NCI-H526 (cell line): ENCODE results near the gene NUP210L.

Experiments
- DNase-seq, 2 experiments: peaks; one replicate each; lab custom pipeline; 2025; lab: John Stamatoyannopoulos, UW

The NUP210L gene

GRCh38 chr1:153963850-153964331 lies 191.0 kb downstream of the NUP210L start:
- peak; percentile 85 to 93 for DNase-seq

DNA sequence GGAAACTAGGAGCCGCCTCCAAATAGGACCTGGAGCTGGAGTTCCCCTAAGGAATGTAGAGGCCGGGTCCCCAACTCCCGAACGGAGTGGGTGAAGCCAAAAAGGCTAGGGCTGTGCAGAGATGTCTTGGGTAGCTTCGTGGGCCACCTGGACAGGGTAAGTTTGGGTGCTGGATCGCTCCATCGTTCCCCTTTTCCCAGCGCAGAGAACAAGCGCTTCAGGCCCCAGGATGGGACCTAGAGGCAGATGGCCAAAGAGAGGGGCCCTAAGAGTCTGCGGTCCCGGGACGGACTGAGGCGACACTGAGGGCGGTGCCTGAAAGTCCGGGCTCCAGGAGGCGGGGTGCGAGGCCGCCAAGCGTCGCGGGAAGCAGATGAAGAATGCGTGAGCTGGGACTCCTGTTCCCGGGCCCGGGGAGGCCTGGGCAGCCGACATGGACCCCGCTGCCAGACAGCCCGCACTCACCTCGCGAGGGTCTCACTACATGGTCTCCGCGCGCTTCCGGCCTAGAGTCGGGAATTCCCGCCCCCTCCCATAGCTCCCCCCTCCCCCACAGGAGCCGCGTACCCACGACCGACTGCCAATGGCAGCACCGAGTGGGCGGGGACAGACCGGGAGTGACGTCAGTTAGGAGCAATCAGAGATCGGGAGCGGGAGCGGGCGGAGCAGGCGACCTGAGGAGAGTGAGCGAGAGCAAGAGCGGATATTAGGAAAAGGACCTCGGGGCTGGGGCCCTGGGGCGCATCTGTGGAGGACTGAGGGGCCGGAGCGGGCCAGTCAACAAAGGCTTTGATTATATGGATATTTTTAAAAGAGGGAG lies 191.6 kb downstream of the NUP210L start, which contains the start of gene SLC39A1:
Gene SLC39A1 (minus strand): TSS at position 508 of the 820 bp plus-strand sequence. CDS start 822 bp downstream, outside the sequence.
- DNase-seq = peak; percentile 99 to 100

- DNase-seq = peak; percentile 22 to 70
These were observed 192.5 kb downstream of the NUP210L start for GRCh38 chr1:153962088-153963029.

DNA sequence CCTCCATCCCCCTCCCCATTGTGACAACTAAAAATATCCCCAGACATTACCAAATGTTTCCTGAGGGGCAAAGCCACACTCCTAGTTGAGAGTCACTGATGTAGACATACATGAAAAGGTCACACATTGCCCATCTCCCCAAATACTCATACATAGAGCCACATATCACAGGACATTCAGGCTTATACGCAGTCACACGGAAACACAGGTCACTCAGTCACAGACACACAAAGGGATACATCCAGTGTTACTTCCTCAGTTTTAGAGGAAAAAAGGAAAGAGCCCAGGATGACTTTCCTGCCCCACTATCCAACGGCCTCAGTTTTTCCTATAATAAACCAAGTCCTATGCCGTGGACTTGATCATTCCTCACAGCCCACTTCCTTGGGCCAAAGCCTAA lies 193.5 kb downstream of the NUP210L start:
- DNase-seq = no peak

DNA sequence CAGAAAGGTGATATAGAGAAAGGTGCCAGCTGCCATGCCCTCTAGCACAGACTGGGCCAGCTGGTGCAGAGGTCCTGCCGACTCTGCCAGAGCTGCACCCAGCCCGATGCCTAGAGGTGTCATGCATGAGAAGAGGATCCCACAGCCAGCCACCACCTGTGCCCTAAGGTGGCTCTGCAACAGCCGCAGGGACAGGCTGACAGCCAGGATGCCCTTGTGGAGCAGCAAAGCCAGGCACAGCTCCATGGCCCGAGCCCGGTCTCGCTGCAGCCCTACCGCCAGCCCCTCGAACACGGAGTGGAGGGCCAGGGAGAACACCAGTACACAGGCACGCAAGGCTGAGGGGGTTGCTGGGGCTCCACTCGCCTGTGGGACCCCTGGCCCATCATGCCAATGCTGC lies 194.7 kb downstream of the NUP210L start:
- no peak for DNase-seq

GRCh38 chr1:153959454-153959853 lies 195.4 kb downstream of the NUP210L start:
- no peak for DNase-seq

- DNase-seq = no peak
These were observed 196.0 kb downstream of the NUP210L start for GRCh38 chr1:153958961-153959260.

DNA sequence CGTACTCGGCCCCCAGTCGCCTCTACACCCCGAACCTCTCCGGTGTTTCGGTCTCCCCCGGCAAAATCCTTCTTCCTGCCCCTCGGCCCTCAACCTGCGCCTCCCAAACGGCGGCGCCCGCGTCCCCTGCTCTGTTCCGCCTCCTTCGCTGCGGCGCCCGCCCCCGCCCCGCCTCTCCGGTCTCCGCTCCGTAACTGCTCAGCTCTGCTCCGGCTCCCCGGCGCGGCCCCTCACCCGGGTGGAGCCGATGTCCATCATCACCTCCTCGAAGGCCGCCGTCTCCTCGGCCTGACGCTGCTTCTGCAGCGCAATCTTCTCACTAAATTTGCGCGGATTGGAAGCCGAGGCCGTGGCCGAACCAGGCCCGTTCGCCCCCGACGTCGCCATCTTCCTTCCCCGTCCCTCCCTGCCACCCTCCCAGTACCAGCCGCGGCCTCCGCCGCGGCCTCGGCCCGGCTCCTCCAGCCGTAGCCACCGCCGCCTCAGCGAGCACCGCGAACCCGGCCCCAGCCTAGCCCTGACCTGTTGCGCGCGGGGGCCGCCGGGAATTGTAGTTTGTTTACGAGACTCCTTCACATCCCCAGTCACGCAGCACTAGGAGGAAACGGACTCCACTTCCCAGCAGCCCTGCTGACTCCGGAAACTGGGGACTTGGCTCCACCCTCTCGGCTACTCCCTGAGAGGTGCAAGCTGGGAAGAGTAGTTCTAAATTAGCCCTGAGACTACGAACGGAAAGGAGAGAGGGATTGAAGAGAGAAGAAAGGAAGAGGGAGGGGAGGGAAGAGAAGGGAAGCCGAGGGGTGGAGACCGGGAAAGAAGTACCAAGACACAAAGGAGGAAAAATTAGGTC lies 196.5 kb downstream of the NUP210L start, which contains the start of gene CRTC2:
Gene CRTC2 (minus strand): TSS at position 502 of the 850 bp plus-strand sequence. CDS start 115 bp downstream, at position 387.
- peak; percentile 100 for DNase-seq

DNA sequence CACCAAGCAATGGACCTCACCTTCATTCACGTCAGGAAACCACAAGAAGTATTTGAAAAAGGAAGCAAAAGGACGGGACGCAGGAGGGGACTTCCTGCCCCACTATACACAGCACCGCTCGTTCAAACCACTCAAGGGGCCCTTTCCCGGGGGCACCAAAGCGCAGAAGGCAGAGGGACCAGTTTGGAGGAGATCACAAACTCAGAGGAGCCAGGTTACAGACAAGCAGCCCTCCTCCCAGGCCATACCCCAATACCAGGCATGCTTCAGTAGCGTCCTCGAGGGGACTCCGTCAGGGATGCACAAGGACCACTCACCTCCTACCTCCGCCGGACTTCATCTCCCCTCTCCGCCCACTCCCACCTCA lies 197.1 kb downstream of the NUP210L start:
- peak in 1 of 2 experiments; percentile 45 for DNase-seq

- DNase-seq = no peak
These were observed 197.7 kb downstream of the NUP210L start for GRCh38 chr1:153956997-153957715.

DNA sequence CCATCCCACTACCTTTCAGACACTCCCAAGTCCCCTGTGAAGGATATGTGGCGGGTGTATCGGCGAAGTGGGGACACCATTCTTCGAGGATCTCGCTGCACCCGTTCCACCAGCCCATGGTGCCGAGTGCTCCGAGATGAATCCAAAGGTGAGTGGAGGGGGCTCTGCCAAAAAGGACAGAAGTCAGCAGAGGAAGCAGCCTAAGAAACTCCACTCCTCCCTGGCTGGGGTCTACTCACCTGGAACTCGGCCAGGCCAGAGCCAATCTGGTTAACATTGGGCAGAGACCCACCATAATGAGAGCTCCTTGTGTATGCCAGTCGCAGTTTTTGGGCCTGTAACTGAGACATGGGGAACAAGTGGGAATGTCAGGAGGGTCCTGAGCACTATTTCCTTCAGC lies 200.0 kb downstream of the NUP210L start:
- DNase-seq = no peak

DNA sequence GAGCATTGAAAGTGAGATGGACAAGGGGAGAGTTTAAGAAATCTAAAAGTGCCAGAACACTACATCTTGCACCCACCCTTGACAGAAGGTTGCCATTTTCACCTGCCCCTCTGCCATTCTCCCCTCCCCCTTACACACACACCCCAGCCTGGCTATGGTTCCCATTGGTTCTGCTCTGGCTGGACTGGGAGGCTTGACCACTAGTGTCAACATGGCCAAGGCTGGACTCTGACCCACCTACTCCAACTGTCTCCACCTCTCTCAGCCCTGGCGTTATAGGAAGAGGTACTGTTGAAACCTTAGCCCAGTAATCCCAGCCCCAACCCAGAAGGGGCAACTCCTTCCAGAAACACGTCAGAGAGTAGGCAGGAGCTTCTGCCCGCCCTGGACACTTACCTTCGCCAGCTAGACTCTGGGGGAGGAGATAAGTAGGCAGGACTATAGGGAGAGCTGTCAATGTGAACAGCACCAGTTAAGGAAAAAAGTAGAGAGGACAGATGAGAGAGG lies 201.0 kb downstream of the NUP210L start:
- DNase-seq = no peak

GRCh38 chr1:153951801-153952200 lies 203.1 kb downstream of the NUP210L start:
- no peak for DNase-seq

GRCh38 chr1:153951183-153951582 lies 203.7 kb downstream of the NUP210L start:
- DNase-seq = no peak

GRCh38 chr1:153946622-153947241 lies 208.1 kb downstream of the NUP210L start, which contains the start of gene DENND4B:
Gene DENND4B (minus strand): TSS chr1:153946718. CDS start chr1:153944374, 2,344 bp downstream.
- peak; percentile 70 to 97 for DNase-seq

DNA sequence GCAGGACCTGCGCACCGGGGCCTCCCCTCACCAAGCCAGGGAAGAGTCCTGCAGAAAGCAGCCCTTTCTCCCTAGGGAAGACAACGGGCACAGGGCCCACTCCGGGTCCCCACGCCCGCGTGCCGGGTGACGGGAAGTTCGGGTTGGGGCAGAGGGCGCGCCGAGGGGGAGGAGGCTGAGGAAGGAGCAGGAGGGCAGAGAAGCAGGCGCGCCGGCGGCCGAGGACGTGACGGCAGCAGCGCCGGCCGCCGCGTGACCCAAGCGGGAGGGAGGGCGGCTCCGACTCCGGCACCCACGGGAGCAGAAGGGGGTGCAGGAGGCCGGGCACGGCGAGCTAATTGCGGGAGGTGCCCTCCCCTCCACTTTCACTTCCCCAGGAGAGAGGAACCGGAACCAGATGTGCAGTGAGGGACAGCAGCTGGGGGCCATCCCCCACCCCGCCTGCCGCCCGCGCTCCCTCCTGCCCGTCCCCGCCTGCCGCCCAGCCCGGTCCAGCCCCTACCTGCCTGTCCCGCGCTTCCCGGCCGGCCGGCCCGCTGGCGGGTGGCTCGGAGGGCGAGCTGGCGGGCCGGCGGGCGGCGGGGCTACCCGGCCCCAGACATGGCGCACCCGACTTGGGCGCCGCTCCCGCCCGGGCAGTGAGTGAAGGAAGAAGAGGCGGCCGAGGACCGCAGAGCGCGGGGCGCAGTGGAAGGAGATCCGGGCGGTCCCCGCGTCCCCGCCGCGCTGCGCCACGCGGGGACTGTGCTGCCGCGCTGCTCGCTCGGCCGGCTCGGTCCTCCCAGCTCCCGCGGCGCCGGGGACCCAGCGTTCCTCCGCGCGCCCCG lies 208.9 kb downstream of the NUP210L start:
- peak; percentile 73 to 91 for DNase-seq

- DNase-seq = peak; percentile 73
These were observed 209.6 kb downstream of the NUP210L start for GRCh38 chr1:153945131-153945794.

GRCh38 chr1:153944827-153945117 lies 210.1 kb downstream of the NUP210L start:
- DNase-seq = no peak
